Smooth muscle cell (in vitro differentiated cells): ENCODE results near the gene FAM107B. TPM values are rescaled to one million over a fixed set of nuclear protein-coding genes. Genes with fewer than 3 reads are reported as not detected.
A peak's percentile ranks its signal among the peaks of the same experiment; 100 is the strongest.

Experiments
- DNase-seq: peaks from one replicate; lab custom pipeline; 2025; ENCODE audit not compliant: unreplicated experiment; lab: John Stamatoyannopoulos, UW
- H2AFZ ChIP-seq: fragments of 200-600 bp; sonication (generic); 2 replicates; pipeline ENCODE4 v1.6.0; 2016; ENCODE audit warnings: antibody characterized with exemption, low read depth, mild to moderate bottlenecking
- H3F3A ChIP-seq: fragments of 200-600 bp; sonication (generic); 2 replicates; pipeline ENCODE4 v1.6.0; 2017; ENCODE audit warnings: antibody characterized with exemption, low read depth
- H3K27ac ChIP-seq: fragments of 200-600 bp; sonication (generic); 2 replicates; pipeline ENCODE4 v1.5.1; 2016; ENCODE audit warnings: low read depth, mild to moderate bottlenecking
- H3K27me3 ChIP-seq: fragments of 200-600 bp; sonication (generic); 2 replicates; pipeline ENCODE4 v1.6.1; 2016; ENCODE audit warnings: low read depth, mild to moderate bottlenecking
- H3K36me3 ChIP-seq: fragments of 200-600 bp; sonication (generic); 2 replicates; pipeline ENCODE4 v1.5.1; 2016; ENCODE audit warnings: low read depth
- H3K4me1 ChIP-seq: fragments of 200-600 bp; sonication (generic); 2 replicates; pipeline ENCODE4 v1.5.1; 2016; ENCODE audit warnings: low read depth
- H3K4me2 ChIP-seq: fragments of 200-600 bp; sonication (generic); 2 replicates; pipeline ENCODE4 v1.6.0; 2016; ENCODE audit warnings: mild to moderate bottlenecking
- H3K4me3 ChIP-seq: fragments of 200-600 bp; sonication (generic); 2 replicates; pipeline ENCODE4 v1.5.1; 2016; ENCODE audit warnings: mild to moderate bottlenecking
- H3K79me2 ChIP-seq: fragments of 200-600 bp; sonication (generic); 2 replicates; pipeline ENCODE4 v1.6.0; 2016; ENCODE audit warnings: low read depth, mild to moderate bottlenecking
- H3K9ac ChIP-seq: fragments of 200-600 bp; sonication (generic); 2 replicates; pipeline ENCODE4 v1.6.0; 2016; ENCODE audit warnings: low read depth
- H3K9me3 ChIP-seq: fragments of 200-600 bp; sonication (generic); replicated peaks from 2 replicates; pipeline ENCODE4 v1.5.1; 2016; ENCODE audit warnings: low read depth
- H4K20me1 ChIP-seq: fragments of 200-600 bp; sonication (generic); 2 replicates; pipeline ENCODE4 v1.6.0; 2016; ENCODE audit warnings: low read depth
- WGBS: methylation state at CpG from one replicate; pipeline ENCODE4 v1.1.7; 2016; ENCODE audit warnings: low lambda C conversion rate; 5-methylcytosine and 5-hydroxymethylcytosine counted together
- polyA plus RNA-seq: library from polyadenylated mRNA; unstranded; fragments of >200 nt; fragmentation: Nextera tagmentation; extraction: Ambion mirVana; gene quantifications from 2 replicates; pipeline ENCODE4 v1.2.1, GENCODE V29; 2016
- total RNA-seq: library from RNA; depleted of rRNA; stranded (reverse); fragments of >200 nt; gene quantifications from 2 replicates; pipeline ENCODE4 v1.2.3, GENCODE V29; 2014
- TF ChIP-seq, protein P1 (sequence below): fragments of 200-600 bp; sonication (generic); IDR thresholded peaks from 2 replicates; pipeline ENCODE4 v1.5.1; 2017; ENCODE audit warnings: borderline replicate concordance, mild to moderate bottlenecking, antibody characterized with exemption; ENCODE audit not compliant: insufficient read depth, poor library complexity, severe bottlenecking

The FAM107B gene
- total and polyA plus RNA-seq, 2 experiments from 2014 or later: 8.7 to 9.0 TPM

DNA sequence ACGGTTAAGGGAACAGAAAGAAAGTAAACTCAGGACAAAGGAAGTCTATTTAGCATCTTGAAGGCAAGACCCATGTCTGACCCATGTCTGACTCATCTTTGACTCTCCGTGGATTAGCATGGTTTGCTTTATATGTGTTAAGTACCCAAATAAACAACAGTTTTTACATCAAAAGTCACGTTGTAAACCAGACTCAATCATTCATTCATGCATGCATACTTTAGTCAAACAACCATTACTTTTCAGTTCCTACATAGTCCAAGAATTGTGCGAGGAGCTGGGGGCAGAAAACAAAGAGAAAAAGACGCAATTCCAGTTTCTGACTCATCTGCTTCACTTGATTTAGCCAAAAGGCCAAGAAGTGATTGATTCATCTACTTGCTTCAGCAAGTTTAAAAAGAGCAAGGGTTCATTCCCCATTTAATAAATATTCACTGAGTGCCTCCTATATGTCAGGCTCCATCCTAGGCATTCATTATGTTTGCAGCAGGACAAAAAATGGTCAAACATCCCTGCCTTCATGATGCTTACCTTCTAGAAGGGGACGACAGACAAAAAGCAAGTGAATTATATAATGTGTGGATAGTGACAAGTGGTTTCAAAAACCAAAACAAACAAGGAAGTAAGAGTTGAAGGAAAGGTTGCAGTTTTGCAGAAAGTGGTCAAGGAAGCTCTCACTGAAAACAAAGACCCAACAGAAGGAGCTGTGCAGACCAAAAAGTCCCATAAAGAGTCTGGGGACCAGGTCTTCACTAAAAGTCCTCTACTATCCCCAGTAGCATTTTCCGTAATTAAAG lies 116.2 kb downstream of the FAM107B start:
- TF ChIP-seq, protein P1, sequence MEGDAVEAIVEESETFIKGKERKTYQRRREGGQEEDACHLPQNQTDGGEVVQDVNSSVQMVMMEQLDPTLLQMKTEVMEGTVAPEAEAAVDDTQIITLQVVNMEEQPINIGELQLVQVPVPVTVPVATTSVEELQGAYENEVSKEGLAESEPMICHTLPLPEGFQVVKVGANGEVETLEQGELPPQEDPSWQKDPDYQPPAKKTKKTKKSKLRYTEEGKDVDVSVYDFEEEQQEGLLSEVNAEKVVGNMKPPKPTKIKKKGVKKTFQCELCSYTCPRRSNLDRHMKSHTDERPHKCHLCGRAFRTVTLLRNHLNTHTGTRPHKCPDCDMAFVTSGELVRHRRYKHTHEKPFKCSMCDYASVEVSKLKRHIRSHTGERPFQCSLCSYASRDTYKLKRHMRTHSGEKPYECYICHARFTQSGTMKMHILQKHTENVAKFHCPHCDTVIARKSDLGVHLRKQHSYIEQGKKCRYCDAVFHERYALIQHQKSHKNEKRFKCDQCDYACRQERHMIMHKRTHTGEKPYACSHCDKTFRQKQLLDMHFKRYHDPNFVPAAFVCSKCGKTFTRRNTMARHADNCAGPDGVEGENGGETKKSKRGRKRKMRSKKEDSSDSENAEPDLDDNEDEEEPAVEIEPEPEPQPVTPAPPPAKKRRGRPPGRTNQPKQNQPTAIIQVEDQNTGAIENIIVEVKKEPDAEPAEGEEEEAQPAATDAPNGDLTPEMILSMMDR: no peak
- no peaks in the 10 kb centered on the region for H3K79me2 ChIP-seq
- no peaks in the 10 kb centered on the region for H3K27me3 ChIP-seq
- H4K20me1 ChIP-seq: no peaks in the 10 kb centered on the region
- DNase-seq: no peak
- H3K4me2 ChIP-seq: peak overlapping the region; percentile 25
- no peak overlapping the region for H2AFZ ChIP-seq
- H3K4me1 ChIP-seq: peaks cover 12% of the 10 kb centered on the region
- H3K9ac ChIP-seq: no peak overlapping the region
- H3F3A ChIP-seq: peaks cover 9% of the 10 kb centered on the region
- H3K4me3 ChIP-seq: no peak overlapping the region
- H3K27ac ChIP-seq: peak overlapping the region; percentile 59
- no peaks in the 10 kb centered on the region for H3K9me3 ChIP-seq
- 29% methylated on average over 7 of the region's 7 CpGs for WGBS
- H3K36me3 ChIP-seq: no peaks in the 10 kb centered on the region

- Histone ChIP-seq H3K36me3 (no peaks in the 10 kb centered on the region), H3K27me3 (no peaks in the 10 kb centered on the region), H2AFZ (no peak overlapping the region), H3K4me2 (no peak overlapping the region), H3K9ac (no peak overlapping the region), H3F3A (peaks cover 19% of the 10 kb centered on the region), H4K20me1 (no peaks in the 10 kb centered on the region), H3K9me3 (no peaks in the 10 kb centered on the region), H3K4me1 (peaks cover 30% of the 10 kb centered on the region), H3K79me2 (no peaks in the 10 kb centered on the region), H3K27ac (no peak overlapping the region), H3K4me3 (no peak overlapping the region)
- 88% methylated on average over 7 of the region's 7 CpGs for WGBS
- no peak for DNase-seq
- TF ChIP-seq, protein P1: no peak
These were observed 118.5 kb downstream of the FAM107B start for GRCh38 chr10:14656052-14656730.

GRCh38 chr10:14654821-14655382 lies 119.8 kb downstream of the FAM107B start:
- H3K27me3 ChIP-seq: no peaks in the 10 kb centered on the region

More at GRCh38 chr10:14654821-14655382, 119.8 kb downstream of the FAM107B start:
- Histone ChIP-seq H3K4me3 (no peak overlapping the region), H3K4me1 (peaks cover 30% of the 10 kb centered on the region), H3K9ac (no peak overlapping the region), H3F3A (peaks cover 19% of the 10 kb centered on the region), H3K4me2 (peak overlapping the region; percentile 69), H3K79me2 (no peaks in the 10 kb centered on the region), H4K20me1 (no peaks in the 10 kb centered on the region), H3K36me3 (no peaks in the 10 kb centered on the region), H3K9me3 (no peaks in the 10 kb centered on the region), H3K27ac (peak overlapping the region; percentile 97), H2AFZ (no peak overlapping the region)
- TF ChIP-seq, protein P1: no peak
- WGBS: 63% methylated on average over 3 of the region's 3 CpGs
- no peak for DNase-seq
